GM19452 (cell line): ENCODE results near the gene NGB.
"Not testable (repeated sequence)": the region's sequence is repeated elsewhere in the genome, so short reads cannot be mapped to it uniquely, and the experiment has no call there.

Source experiments
- ATAC-seq: cut with Tn5 transposase; IDR thresholded peaks from one replicate; pipeline ENCODE4 v1.9.1; 2021; ENCODE audit not compliant: unreplicated experiment

The NGB gene

DNA sequence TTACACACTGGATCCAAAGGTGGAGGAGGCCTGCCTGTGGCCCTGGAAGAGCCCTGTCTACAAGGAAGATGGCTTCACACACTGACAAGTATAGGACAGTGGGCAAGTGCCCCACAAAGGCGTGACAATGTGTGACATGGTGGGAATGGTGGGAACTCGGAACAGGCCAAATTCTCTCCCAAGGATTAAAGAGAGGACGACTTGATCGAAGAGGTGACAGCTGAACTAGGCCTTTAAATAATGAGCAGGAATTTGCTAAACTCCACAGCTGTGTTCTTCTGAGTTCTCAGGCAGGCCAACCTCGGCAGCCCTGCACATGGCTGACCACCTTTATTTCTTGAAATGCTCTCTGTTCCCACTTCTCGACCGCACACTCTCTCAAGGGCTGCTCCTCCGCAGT lies 25.9 kb upstream of the NGB start:
- no peak for ATAC-seq

DNA sequence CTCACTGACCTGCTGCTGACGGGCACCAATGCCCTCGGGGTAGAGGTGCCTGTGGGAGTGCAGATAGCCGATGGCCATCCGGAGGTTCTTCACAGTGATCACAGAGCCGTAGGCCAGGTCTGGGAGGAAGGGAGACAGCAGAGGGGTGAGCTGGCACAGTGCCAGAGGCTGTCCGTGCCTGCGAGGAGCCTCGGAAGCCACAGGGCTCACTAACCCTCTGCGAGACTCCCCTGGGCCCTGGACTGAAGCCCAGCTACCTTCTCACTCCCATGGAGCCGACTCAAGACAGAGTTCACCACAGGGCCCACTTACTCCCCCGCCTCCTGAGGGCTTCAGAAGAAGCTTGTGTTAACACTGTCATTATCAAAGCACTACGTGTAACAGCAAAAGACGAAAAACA lies 25.1 kb upstream of the NGB start:
- ATAC-seq = no peak

GRCh38 chr14:77290705-77291104 lies 19.7 kb upstream of the NGB start:
- ATAC-seq = no peak

GRCh38 chr14:77286576-77286975 lies 15.6 kb upstream of the NGB start:
- no peak for ATAC-seq

- ATAC-seq = no peak
Measured at GRCh38 chr14:77284466-77284865, 13.5 kb upstream of the NGB start.

- ATAC-seq = no peak
Measured at GRCh38 chr14:77284066-77284465, 13.1 kb upstream of the NGB start.

GRCh38 chr14:77281852-77282410 lies 10.9 kb upstream of the NGB start:
- no peak for ATAC-seq

GRCh38 chr14:77280921-77281320 lies 9.9 kb upstream of the NGB start:
- ATAC-seq = not testable (repeated sequence)

GRCh38 chr14:77279719-77280118 lies 8.7 kb upstream of the NGB start:
- no peak for ATAC-seq

DNA sequence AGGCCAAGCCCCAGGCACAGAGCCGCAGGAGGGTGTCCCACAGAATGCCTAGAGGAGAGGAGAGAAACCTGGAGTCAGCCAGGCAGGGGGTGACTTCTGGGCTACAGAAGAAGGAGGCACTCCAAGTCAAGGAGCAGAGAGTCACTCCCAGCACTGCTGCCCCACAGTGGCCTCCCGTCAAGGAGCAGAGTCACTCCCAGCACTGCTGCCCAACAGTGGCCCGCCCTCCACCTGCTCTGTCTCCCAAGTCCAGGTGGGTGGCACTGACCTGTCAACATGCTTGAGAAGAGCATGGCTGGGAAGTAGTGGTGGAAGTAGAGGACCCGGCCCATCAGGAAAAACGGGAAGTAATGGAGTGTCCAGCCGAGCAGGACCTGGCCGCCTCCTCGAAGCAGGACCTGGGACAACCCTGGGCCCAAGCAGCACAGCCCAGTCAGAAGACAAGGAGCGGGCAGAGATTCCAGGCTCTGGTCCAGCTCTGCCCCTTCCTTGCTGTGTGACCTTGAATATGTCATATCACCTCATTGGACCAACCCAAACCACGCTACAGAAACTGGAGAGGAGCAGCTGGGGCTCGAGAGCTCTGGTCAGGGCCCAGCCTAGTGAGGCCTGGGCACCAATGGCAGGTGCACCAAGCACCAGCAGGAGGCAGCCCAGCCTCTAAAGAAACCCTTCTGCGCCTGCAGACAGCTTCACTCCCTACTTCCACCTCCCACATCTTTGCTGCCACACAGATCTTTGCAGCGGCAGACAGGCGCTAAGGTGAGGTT lies 7.6 kb upstream of the NGB start:
- no peak for ATAC-seq

DNA sequence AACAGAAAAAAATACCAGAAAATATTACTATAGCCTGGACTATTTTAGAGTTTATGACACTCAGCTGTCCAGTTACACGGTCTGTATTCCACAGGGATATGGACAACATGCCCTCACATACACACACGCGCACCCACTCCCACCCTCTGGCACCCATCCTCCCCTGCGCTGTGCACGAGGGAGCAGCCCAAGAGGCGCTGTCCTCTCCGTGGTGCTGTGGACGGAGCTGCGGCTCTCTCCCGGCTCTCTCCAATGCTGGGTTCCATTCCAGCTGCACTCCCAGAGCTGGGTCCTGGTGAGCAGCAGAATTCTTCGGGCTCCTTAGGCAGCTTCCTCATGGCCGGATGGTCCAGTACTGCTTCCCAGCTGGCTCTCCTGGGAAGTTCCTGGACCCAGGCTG lies 6.0 kb upstream of the NGB start:
- no peak for ATAC-seq

GRCh38 chr14:77276295-77276935 lies 5.4 kb upstream of the NGB start:
- no peak for ATAC-seq

DNA sequence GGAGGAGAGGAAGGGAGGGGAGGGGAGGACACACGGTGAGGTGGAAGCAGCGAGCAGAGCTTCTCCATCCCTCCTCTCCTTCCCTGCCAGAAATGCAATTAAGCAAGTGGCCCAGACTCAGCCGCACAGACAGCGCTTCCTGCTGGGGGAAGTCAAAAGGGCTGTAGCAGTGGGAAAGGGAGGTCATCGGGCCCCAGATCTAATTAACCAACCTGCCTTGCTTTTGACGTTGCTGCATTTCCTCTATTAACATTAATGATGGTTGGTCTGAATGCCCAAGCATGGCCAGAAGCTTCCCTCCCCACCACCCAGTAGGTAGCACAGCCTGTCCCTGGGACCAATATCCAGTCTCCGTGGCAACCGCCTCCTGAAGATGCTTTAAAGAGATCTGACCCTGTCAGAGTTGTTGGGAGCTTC lies 4.6 kb upstream of the NGB start:
- no peak for ATAC-seq

DNA sequence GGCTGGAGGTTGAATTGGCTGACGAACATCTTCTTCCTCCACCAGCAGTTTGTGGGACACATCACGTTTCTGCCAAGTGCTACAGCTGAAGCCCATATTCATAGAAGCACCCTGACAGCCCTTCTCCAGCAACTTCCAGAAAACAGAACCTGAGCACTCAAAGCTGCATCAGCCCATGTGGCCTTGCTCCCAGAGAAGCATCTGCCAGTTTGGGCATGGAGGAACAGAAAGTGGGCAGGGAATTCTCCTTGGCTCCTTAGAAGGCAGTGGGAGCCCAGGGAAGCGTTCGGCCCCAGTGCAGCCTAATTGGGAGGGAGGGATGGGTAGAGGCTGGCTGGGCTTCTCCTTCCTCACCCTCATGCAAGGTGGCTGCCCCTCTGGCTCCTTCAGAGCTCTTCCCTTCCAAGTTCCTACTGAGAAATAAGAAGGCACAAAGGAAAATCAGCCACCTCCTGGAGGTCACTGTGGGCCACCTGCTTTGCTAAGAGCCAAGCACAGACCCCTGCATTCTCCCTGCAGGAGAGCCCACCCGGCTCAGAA lies 4.1 kb upstream of the NGB start:
- ATAC-seq = no peak

DNA sequence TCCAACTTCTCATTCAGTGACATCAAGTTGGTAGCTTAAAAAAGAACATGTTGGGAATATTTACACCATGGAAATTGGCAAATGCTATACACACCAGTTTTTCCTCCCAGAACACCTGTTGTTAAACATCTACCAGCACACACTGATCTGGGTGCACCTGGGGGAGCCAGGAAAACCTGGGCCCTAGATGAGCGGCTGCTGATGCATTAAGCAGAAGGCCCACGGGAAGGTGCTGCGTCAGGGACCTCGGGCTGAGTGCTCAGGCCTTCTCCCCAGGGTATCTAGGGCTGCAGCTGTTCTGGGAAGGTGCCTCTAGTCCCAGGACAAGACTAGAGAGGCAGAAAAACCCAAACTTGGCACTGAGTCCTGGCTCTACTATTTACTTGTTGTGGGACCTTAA lies 2.8 kb upstream of the NGB start:
- no peak for ATAC-seq

GRCh38 chr14:77272261-77272660 lies 1.3 kb upstream of the NGB start:
- no peak for ATAC-seq

GRCh38 chr14:77270361-77271112 lies 469 bp downstream of the NGB start:
- ATAC-seq = no peak

GRCh38 chr14:77268989-77269600 lies 1.9 kb downstream of the NGB start:
- ATAC-seq = no peak

- ATAC-seq = no peak
Measured at GRCh38 chr14:77267937-77268699, 2.9 kb downstream of the NGB start.

DNA sequence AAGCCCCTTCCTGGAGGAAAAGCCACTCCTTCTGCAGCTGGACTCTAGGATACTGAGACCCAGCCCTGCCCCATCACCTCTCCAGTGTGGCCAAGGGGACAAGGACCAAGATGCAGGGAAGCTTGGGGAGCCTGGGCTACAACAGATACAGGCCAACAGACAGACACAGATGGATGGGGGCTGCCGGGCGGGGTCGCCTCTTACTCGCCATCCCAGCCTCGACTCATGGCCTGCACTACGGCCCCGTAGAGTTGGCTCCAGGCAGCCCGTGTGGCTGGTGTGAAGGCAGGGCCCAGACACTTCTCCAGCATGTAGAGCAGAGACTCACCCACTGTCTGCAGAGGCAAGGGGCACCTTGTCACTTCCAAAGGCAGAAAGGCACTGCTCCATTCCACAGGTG lies 4.7 kb downstream of the NGB start:
- no peak for ATAC-seq
